ENCODE data around the gene TTC24.
A peak's percentile ranks its signal among the peaks of the same experiment; 100 is the strongest.
"Not testable (repeated sequence)": the region's sequence is repeated elsewhere in the genome, so short reads cannot be mapped to it uniquely, and the experiment has no call there.

Gene TTC24

GRCh38 chr1:156625436-156626078 is 46.0 kb downstream of the TTC24 start:
- 2% methylated on average over 42 of the region's 45 CpGs for WGBS (ENCODE audit: insufficient coverage)
- Histone ChIP-seq H3K27me3 (replicated peaks in 2 of 5; ENCODE audit: control insufficient read depth in 4 of 5, insufficient read depth in 5 of 5, low read length in 4 of 5) (peaks cover under 1 to 59% (median 22%) of the 10 kb centered on the region in 5 experiments), H3K36me3 (ENCODE audit: control insufficient read depth in 4 of 4, insufficient read depth in 4 of 4, low read length in 3 of 4) (no peaks in the 10 kb centered on the region), H3K4me3 (ENCODE audit: control insufficient read depth in 1 of 7, extremely low read depth in 1 of 7, insufficient read depth in 4 of 7, low read depth in 2 of 7, low read length in 6 of 7) (peak overlapping the region in 2 of 7 experiments; percentile 40 to 45), H3K4me1 (ENCODE audit: control extremely low read depth in 1 of 4, control insufficient read depth in 4 of 4, insufficient read depth in 4 of 4, low read length in 3 of 4) (peaks cover 0 to 22% (median 18%) of the 10 kb centered on the region in 4 experiments), H3K27ac (ENCODE audit: insufficient read depth in 1 of 2, low read depth in 1 of 2, low read length in 2 of 2, poor library complexity in 1 of 2, severe bottlenecking in 2 of 2) (no peak overlapping the region), H3K9me3 (ENCODE audit: control extremely low read depth in 1 of 5, control insufficient read depth in 4 of 5, insufficient read depth in 2 of 5, low read depth in 1 of 5, low read length in 4 of 5) (no peaks in the 10 kb centered on the region)
- POLR2A ChIA-PET = interaction anchor here (0.6 to 1.6 kb wide), 3 partner anchors 18 to 103 kb away, joined by 3 read pairs; partner anchors contain the start of genes ISG20L2 and METTL25B
- DNase-seq = peak; percentile 65 to 81 (median 71)
- CTCF ChIA-PET = interaction anchor here (1.0 to 14.0 kb wide), 12 partner anchors 9 to 264 kb away, joined by 3 to 275 read pairs (median 10); partner anchors contain the start of genes BCAN, CRABP2, NES and TTC24

GRCh38 chr1:156626079-156626438 is 46.5 kb downstream of the TTC24 start:
- Histone ChIP-seq H3K27ac (ENCODE audit: insufficient read depth in 1 of 2, low read depth in 1 of 2, low read length in 2 of 2, poor library complexity in 1 of 2, severe bottlenecking in 2 of 2) (no peak overlapping the region), H3K27me3 (replicated peaks in 2 of 5; ENCODE audit: control insufficient read depth in 4 of 5, insufficient read depth in 5 of 5, low read length in 4 of 5) (peaks cover 0 to 58% (median 22%) of the 10 kb centered on the region in 5 experiments), H3K36me3 (ENCODE audit: control insufficient read depth in 4 of 4, insufficient read depth in 4 of 4, low read length in 3 of 4) (no peaks in the 10 kb centered on the region), H3K4me3 (ENCODE audit: control insufficient read depth in 1 of 7, extremely low read depth in 1 of 7, insufficient read depth in 4 of 7, low read depth in 2 of 7, low read length in 6 of 7) (no peak overlapping the region), H3K4me1 (ENCODE audit: control extremely low read depth in 1 of 4, control insufficient read depth in 4 of 4, insufficient read depth in 4 of 4, low read length in 3 of 4) (peaks cover 0 to 22% (median 18%) of the 10 kb centered on the region in 4 experiments), H3K9me3 (ENCODE audit: control extremely low read depth in 1 of 5, control insufficient read depth in 4 of 5, insufficient read depth in 2 of 5, low read depth in 1 of 5, low read length in 4 of 5) (no peaks in the 10 kb centered on the region)
- POLR2A ChIA-PET = interaction anchor here (0.6 to 1.6 kb wide), 2 partner anchors 18 to 29 kb away, joined by 3 read pairs; no protein-coding TSS in a partner anchor
- no peak for DNase-seq
- 8% methylated on average over 2 of the region's 4 CpGs for WGBS (ENCODE audit: insufficient coverage)
- CTCF ChIA-PET = interaction anchor here (0.6 to 14.0 kb wide), 15 partner anchors 9 to 176 kb away, joined by 3 to 275 read pairs (median 11); partner anchors contain the start of genes BCAN, CRABP2, NES and TTC24

GRCh38 chr1:156627313-156627880 is 47.9 kb downstream of the TTC24 start:
- Histone ChIP-seq H3K27me3 (replicated peaks in 2 of 5; ENCODE audit: control insufficient read depth in 4 of 5, insufficient read depth in 5 of 5, low read length in 4 of 5) (peaks cover 0 to 47% (median 19%) of the 10 kb centered on the region in 5 experiments), H3K36me3 (ENCODE audit: control insufficient read depth in 4 of 4, insufficient read depth in 4 of 4, low read length in 3 of 4) (no peaks in the 10 kb centered on the region), H3K27ac (ENCODE audit: insufficient read depth in 1 of 2, low read depth in 1 of 2, low read length in 2 of 2, poor library complexity in 1 of 2, severe bottlenecking in 2 of 2) (no peak overlapping the region), H3K4me1 (ENCODE audit: control extremely low read depth in 1 of 4, control insufficient read depth in 4 of 4, insufficient read depth in 4 of 4, low read length in 3 of 4) (peaks cover 0 to 22% (median 18%) of the 10 kb centered on the region in 4 experiments), H3K4me3 (ENCODE audit: control insufficient read depth in 1 of 7, extremely low read depth in 1 of 7, insufficient read depth in 4 of 7, low read depth in 2 of 7, low read length in 6 of 7) (no peak overlapping the region), H3K9me3 (ENCODE audit: control extremely low read depth in 1 of 5, control insufficient read depth in 4 of 5, insufficient read depth in 2 of 5, low read depth in 1 of 5, low read length in 4 of 5) (no peaks in the 10 kb centered on the region)
- POLR2A ChIA-PET = interaction anchor here (1.0 kb wide), 1 partner anchor 31 kb away, joined by 3 read pairs; no protein-coding TSS in a partner anchor
- peak; percentile 44 to 66 (median 59) for DNase-seq
- 100% methylated on average over 1 of the region's 2 CpGs for WGBS (ENCODE audit: insufficient coverage)
- CTCF ChIA-PET = interaction anchor here (0.7 to 14.0 kb wide), 23 partner anchors 8 to 243 kb away, joined by 3 to 275 read pairs (median 4); partner anchors contain the start of genes BCAN, CRABP2, HAPLN2 and METTL25B

- Histone ChIP-seq H3K9me3 (ENCODE audit: control extremely low read depth in 1 of 5, control insufficient read depth in 4 of 5, insufficient read depth in 2 of 5, low read depth in 1 of 5, low read length in 4 of 5) (no peaks in the 10 kb centered on the region), H3K4me3 (ENCODE audit: control insufficient read depth in 1 of 7, extremely low read depth in 1 of 7, insufficient read depth in 4 of 7, low read depth in 2 of 7, low read length in 6 of 7) (no peak overlapping the region), H3K4me1 (ENCODE audit: control extremely low read depth in 1 of 4, control insufficient read depth in 4 of 4, insufficient read depth in 4 of 4, low read length in 3 of 4) (peaks cover 0 to 9% (median 8%) of the 10 kb centered on the region in 4 experiments), H3K27me3 (replicated peaks in 2 of 5; ENCODE audit: control insufficient read depth in 4 of 5, insufficient read depth in 5 of 5, low read length in 4 of 5) (peaks cover 2 to 29% (median 14%) of the 10 kb centered on the region in 5 experiments), H3K36me3 (ENCODE audit: control insufficient read depth in 4 of 4, insufficient read depth in 4 of 4, low read length in 3 of 4) (no peaks in the 10 kb centered on the region), H3K27ac (ENCODE audit: insufficient read depth in 1 of 2, low read depth in 1 of 2, low read length in 2 of 2, poor library complexity in 1 of 2, severe bottlenecking in 2 of 2) (no peak overlapping the region)
- CTCF ChIA-PET = interaction anchor here (1.0 to 14.0 kb wide), 6 partner anchors 9 to 97 kb away, joined by 3 to 275 read pairs (median 12); partner anchors contain the start of genes BCAN, HAPLN2 and NES
- peak in 2 of 3 donors; percentile 36 for DNase-seq
- POLR2A ChIA-PET = interaction anchor here (0.5 kb wide), 1 partner anchor 14 kb away, joined by 3 read pairs; no protein-coding TSS in a partner anchor
- 92% methylated on average over 4 of the region's 8 CpGs for WGBS (ENCODE audit: insufficient coverage)
These were observed 50.4 kb downstream of the TTC24 start for GRCh38 chr1:156629823-156630449.

DNA sequence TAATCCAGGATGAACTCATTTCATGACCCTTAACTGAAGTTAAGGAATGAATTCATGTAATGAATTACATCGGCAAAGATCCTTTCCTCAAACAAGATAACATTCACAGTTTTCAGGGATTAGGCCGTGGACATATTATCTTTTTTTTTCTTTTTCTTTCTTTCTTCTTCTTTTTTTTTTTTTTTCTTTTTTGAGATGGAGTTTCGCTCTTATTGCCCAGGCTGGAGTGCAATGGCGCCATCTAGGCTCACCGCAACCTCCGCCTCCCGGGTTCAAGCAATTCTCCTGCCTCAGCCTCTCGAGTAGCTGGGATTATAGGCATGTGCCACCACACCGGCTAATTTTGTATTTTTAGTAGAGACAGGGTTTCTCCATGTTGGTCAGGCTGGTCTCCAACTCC is 51.6 kb downstream of the TTC24 start:
- 54% methylated on average over 4 of the region's 9 CpGs for WGBS (ENCODE audit: insufficient coverage)
- H3K4me3 ChIP-seq (ENCODE audit: control insufficient read depth in 1 of 7, extremely low read depth in 1 of 7, insufficient read depth in 4 of 7, low read depth in 2 of 7, low read length in 6 of 7); H3K4me1 ChIP-seq (ENCODE audit: control extremely low read depth in 1 of 4, control insufficient read depth in 4 of 4, insufficient read depth in 4 of 4, low read length in 3 of 4); H3K9me3 ChIP-seq (ENCODE audit: control extremely low read depth in 1 of 5, control insufficient read depth in 4 of 5, insufficient read depth in 2 of 5, low read depth in 1 of 5, low read length in 4 of 5); H3K36me3 ChIP-seq (ENCODE audit: control insufficient read depth in 4 of 4, insufficient read depth in 4 of 4, low read length in 3 of 4); DNase-seq; H3K27ac ChIP-seq (ENCODE audit: insufficient read depth in 1 of 2, low read depth in 1 of 2, low read length in 2 of 2, poor library complexity in 1 of 2, severe bottlenecking in 2 of 2): not testable (repeated sequence)
- CTCF ChIA-PET = interaction anchor here (1.5 to 14.0 kb wide), 5 partner anchors 11 to 95 kb away, joined by 4 to 275 read pairs (median 17); partner anchors contain the start of genes BCAN, HAPLN2 and NES
- POLR2A ChIA-PET = interaction anchor here (0.6 kb wide), 1 partner anchor 228 kb away, joined by 4 read pairs; no protein-coding TSS in a partner anchor
- H3K27me3 ChIP-seq (replicated peaks in 2 of 5; ENCODE audit: control insufficient read depth in 4 of 5, insufficient read depth in 5 of 5, low read length in 4 of 5) = peaks cover 2 to 19% (median 13%) of the 10 kb centered on the region in 5 experiments

GRCh38 chr1:156632355-156632754 is 52.8 kb downstream of the TTC24 start:
- CTCF ChIA-PET = interaction anchor here (1.0 to 14.0 kb wide), 5 partner anchors 12 to 45 kb away, joined by 3 to 275 read pairs (median 17); partner anchors contain the start of genes BCAN, HAPLN2 and NES
- WGBS (ENCODE audit: insufficient coverage) = 91% methylated on average over 3 of the region's 3 CpGs

More at GRCh38 chr1:156632355-156632754, 52.8 kb downstream of the TTC24 start:
- DNase-seq = no peak
- no peaks in the 10 kb centered on the region for H3K36me3 ChIP-seq (ENCODE audit: control insufficient read depth in 4 of 4, insufficient read depth in 4 of 4, low read length in 3 of 4)
- no peak overlapping the region for H3K27ac ChIP-seq (ENCODE audit: insufficient read depth in 1 of 2, low read depth in 1 of 2, low read length in 2 of 2, poor library complexity in 1 of 2, severe bottlenecking in 2 of 2)
- H3K27me3 ChIP-seq (replicated peaks in 2 of 5; ENCODE audit: control insufficient read depth in 4 of 5, insufficient read depth in 5 of 5, low read length in 4 of 5) = peaks cover 5 to 15% (median 12%) of the 10 kb centered on the region in 5 experiments
- no peaks in the 10 kb centered on the region for H3K4me1 ChIP-seq (ENCODE audit: control extremely low read depth in 1 of 4, control insufficient read depth in 4 of 4, insufficient read depth in 4 of 4, low read length in 3 of 4)
- H3K9me3 ChIP-seq (ENCODE audit: control extremely low read depth in 1 of 5, control insufficient read depth in 4 of 5, insufficient read depth in 2 of 5, low read depth in 1 of 5, low read length in 4 of 5) = no peaks in the 10 kb centered on the region
- no peak overlapping the region for H3K4me3 ChIP-seq (ENCODE audit: control insufficient read depth in 1 of 7, extremely low read depth in 1 of 7, insufficient read depth in 4 of 7, low read depth in 2 of 7, low read length in 6 of 7)
- POLR2A ChIA-PET = no interaction called here

Data from common myeloid progenitor, CD34-positive (primary cell).